ENCODE data around the gene PYGL.
A peak's percentile ranks its signal among the peaks of the same experiment; 100 is the strongest.
"Not testable (repeated sequence)": the region's sequence is repeated elsewhere in the genome, so short reads cannot be mapped to it uniquely, and the experiment has no call there.

PYGL gene

DNA sequence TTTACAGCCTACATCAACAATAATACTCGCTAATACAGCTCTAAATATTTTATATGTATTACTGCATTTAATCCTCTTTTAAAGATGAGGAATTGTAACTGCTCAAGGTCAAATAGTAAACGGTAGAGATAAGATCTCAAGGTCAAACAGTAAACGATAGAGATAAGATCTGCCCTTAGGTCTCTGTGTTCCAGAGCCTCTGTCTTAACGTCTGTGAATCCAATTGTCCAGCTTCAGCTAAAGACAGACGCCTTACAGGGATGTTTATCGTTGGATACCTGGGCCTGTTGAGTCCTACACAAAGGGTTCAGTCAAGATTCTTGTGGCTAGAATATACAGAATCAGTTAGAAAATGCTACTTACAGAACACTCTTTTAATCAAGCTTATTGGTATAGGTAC, 20.0 kb downstream of the PYGL start:
- Histone ChIP-seq H3K27me3 (ENCODE audit: control insufficient read depth, insufficient read depth, low read length) (no peaks in the 10 kb centered on the region), H3K9ac (ENCODE audit: low read length) (no peak overlapping the region), H3K27ac (ENCODE audit: low read depth, low read length) (no peak overlapping the region), H3K9me3 (ENCODE audit: control insufficient read depth, insufficient read depth, low read depth, low read length) (no peaks in the 10 kb centered on the region), H3K36me3 (ENCODE audit: control insufficient read depth, insufficient read depth, low read length) (peaks cover 56% of the 10 kb centered on the region), H3K4me1 (ENCODE audit: control insufficient read depth, insufficient read depth, low read length) (peaks cover 7% of the 10 kb centered on the region; the same call in 1 of the 2 replicates), H3K4me3 (ENCODE audit: low read depth, low read length) (no peak overlapping the region)

DNA sequence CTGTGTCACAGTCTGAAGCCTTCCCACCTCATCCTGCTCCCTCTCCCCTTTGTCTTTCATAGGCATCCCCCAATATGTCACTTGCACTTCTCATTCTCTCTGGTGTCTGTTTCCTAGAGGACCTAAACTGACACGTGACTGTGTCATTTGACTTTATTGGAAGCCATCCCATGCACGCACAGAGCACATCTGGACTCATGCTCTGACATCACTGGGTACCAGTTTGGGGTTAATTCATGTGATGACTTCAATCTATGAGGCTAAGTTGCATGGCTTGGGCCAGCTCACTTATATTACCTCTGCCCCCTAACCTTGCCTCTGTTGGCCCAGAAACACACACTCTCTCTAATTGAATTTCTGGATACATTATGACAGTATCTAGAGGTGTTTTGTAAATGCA, 21.5 kb downstream of the PYGL start:
- no peaks in the 10 kb centered on the region for H3K27me3 ChIP-seq (ENCODE audit: control insufficient read depth, insufficient read depth, low read length)
- H3K4me1 ChIP-seq (ENCODE audit: control insufficient read depth, insufficient read depth, low read length): peaks cover 7% of the 10 kb centered on the region; the same call in 1 of the 2 replicates
- no peak overlapping the region for H3K4me3 ChIP-seq (ENCODE audit: low read depth, low read length)
- no peaks in the 10 kb centered on the region for H3K9me3 ChIP-seq (ENCODE audit: control insufficient read depth, insufficient read depth, low read depth, low read length)
- peaks cover 51% of the 10 kb centered on the region for H3K36me3 ChIP-seq (ENCODE audit: control insufficient read depth, insufficient read depth, low read length)
- H3K9ac ChIP-seq (ENCODE audit: low read length): no peak overlapping the region
- H3K27ac ChIP-seq (ENCODE audit: low read depth, low read length): no peak overlapping the region

DNA sequence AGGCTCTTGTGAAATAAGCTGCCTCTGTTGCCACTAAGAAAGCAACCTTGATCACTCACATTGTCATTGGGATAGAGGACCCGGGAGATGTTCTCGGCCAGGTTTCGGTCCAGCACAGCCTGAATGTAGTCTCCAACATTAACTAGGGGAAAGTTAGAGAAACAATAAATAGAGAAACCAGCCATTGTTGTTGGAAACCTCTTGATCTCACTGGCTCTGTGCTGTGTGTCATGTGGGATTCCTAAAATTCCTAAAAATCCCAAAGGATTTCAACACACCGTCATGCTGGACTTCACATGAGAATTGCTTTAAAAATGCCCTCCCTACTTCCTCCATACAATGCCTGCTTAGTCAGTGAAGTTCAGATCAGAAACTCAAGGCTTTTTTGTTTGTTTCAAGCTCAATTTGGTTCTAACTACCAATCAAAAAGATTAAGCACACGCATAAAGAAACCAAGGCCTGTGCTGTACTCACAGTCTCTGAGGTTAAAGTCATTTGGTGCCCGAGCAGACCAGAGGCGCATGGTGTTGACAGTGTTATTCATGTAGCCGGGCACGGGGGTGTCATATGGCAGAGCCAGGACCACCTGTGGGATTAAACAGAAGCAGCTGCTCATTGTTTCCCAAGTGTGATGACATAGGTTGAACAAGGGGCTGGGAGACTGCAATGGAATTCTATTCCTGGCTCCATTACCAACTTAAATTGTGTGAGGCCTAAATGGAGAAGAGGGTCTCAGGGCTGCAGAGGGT, 23.6 kb downstream of the PYGL start:
- Histone ChIP-seq H3K4me1 (ENCODE audit: control insufficient read depth, insufficient read depth, low read length) (peaks cover 7% of the 10 kb centered on the region; the same call in 1 of the 2 replicates), H3K27me3 (ENCODE audit: control insufficient read depth, insufficient read depth, low read length) (no peaks in the 10 kb centered on the region), H3K36me3 (ENCODE audit: control insufficient read depth, insufficient read depth, low read length) (peaks cover 65% of the 10 kb centered on the region), H3K9me3 (ENCODE audit: control insufficient read depth, insufficient read depth, low read depth, low read length) (no peaks in the 10 kb centered on the region), H3K9ac (ENCODE audit: low read length) (no peak overlapping the region), H3K4me3 (ENCODE audit: low read depth, low read length) (no peak overlapping the region), H3K27ac (ENCODE audit: low read depth, low read length) (no peak overlapping the region)

DNA sequence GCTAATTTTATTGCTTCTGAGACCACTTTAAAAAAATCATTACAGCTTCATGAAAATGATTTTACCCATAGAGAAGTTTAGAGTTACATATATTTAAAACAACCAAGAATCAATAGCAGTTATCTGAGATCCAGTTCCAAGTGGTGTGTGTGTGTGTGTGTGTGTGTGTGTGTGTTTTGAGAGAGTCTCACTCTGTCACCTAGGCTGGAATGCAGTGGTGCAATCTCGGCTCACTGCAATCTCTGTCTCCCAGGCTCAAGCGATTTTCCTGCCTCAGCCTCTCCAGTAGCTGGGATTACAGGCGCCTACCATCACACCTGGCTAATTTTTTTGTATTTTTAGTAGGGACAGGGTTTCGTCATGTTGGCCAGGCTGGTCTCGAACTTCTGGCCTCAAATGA, 24.8 kb downstream of the PYGL start:
- H3K27me3 ChIP-seq (ENCODE audit: control insufficient read depth, insufficient read depth, low read length); H3K9me3 ChIP-seq (ENCODE audit: control insufficient read depth, insufficient read depth, low read depth, low read length); H3K4me3 ChIP-seq (ENCODE audit: low read depth, low read length); H3K9ac ChIP-seq (ENCODE audit: low read length); H3K27ac ChIP-seq (ENCODE audit: low read depth, low read length); H3K4me1 ChIP-seq (ENCODE audit: control insufficient read depth, insufficient read depth, low read length): not testable (repeated sequence)
- H3K36me3 ChIP-seq (ENCODE audit: control insufficient read depth, insufficient read depth, low read length): peaks cover 65% of the 10 kb centered on the region

GRCh38 chr14:50917449-50917848, 26.8 kb downstream of the PYGL start:
- H3K27me3 ChIP-seq (ENCODE audit: control insufficient read depth, insufficient read depth, low read length): no peaks in the 10 kb centered on the region
- no peak overlapping the region for H3K27ac ChIP-seq (ENCODE audit: low read depth, low read length)
- H3K9ac ChIP-seq (ENCODE audit: low read length): no peak overlapping the region
- no peak overlapping the region for H3K4me3 ChIP-seq (ENCODE audit: low read depth, low read length)
- no peaks in the 10 kb centered on the region for H3K9me3 ChIP-seq (ENCODE audit: control insufficient read depth, insufficient read depth, low read depth, low read length)
- peaks cover 7% of the 10 kb centered on the region; the same call in 1 of the 2 replicates for H3K4me1 ChIP-seq (ENCODE audit: control insufficient read depth, insufficient read depth, low read length)
- H3K36me3 ChIP-seq (ENCODE audit: control insufficient read depth, insufficient read depth, low read length): peaks cover 62% of the 10 kb centered on the region

DNA sequence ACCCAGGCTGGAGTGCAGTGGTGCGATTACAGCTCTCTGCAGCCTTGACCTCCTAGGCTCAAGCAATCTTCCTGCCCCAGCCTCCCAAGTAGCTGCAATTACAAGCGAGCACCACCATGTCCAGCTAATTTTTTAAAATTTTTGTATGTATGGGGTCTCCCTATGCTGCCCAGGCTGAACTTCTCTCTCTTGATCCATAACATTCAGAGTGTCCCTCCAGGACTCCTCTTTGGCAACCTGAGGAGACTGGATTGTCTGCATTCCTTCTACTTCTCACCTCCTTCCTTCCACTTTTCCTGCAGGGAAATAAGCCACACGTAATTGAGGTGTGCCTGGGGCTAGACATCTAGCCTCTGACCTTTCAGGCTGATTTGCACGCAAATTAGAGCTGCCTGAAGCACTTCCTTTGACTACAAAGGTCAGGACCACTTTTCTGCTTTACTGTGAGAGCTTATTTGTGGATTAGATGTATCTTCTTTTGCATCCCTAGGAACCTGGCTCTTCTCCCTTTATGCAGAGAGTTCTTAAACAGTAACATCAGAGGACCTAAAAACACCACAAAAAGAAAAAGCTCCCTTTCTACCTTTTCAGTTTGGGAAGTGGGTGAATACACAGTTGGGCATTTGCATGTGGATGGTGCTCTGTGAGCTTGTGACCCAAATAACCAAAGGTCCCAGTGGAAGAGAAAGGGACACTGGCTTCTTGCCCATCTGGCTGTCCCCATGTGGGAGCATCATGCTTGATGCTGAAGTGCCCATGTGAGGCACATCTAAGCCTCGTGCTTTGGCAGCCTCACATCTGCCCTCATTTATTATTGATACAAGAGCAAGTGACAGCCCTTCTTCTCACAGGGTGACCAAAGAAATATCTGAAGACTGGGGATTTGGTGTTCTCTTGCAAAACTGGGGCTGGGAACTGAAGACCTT, 33.5 kb downstream of the PYGL start:
- H3K27ac ChIP-seq (ENCODE audit: low read depth, low read length): peak overlapping the region; percentile 24; the same call in 1 of the 2 replicates
- peaks cover 29% of the 10 kb centered on the region for H3K4me1 ChIP-seq (ENCODE audit: control insufficient read depth, insufficient read depth, low read length)
- no peaks in the 10 kb centered on the region for H3K9me3 ChIP-seq (ENCODE audit: control insufficient read depth, insufficient read depth, low read depth, low read length)
- H3K9ac ChIP-seq (ENCODE audit: low read length): peak overlapping the region; percentile 12
- H3K27me3 ChIP-seq (ENCODE audit: control insufficient read depth, insufficient read depth, low read length): no peaks in the 10 kb centered on the region
- peaks cover 80% of the 10 kb centered on the region for H3K36me3 ChIP-seq (ENCODE audit: control insufficient read depth, insufficient read depth, low read length)
- H3K4me3 ChIP-seq (ENCODE audit: low read depth, low read length): no peak overlapping the region

GRCh38 chr14:50906326-50907065, 37.8 kb downstream of the PYGL start:
- Histone ChIP-seq H3K4me3 (ENCODE audit: low read depth, low read length) (no peak overlapping the region), H3K27ac (ENCODE audit: low read depth, low read length) (no peak overlapping the region), H3K36me3 (ENCODE audit: control insufficient read depth, insufficient read depth, low read length) (peaks cover 88% of the 10 kb centered on the region), H3K4me1 (ENCODE audit: control insufficient read depth, insufficient read depth, low read length) (peaks cover 27% of the 10 kb centered on the region), H3K9ac (ENCODE audit: low read length) (no peak overlapping the region), H3K27me3 (ENCODE audit: control insufficient read depth, insufficient read depth, low read length) (no peaks in the 10 kb centered on the region), H3K9me3 (ENCODE audit: control insufficient read depth, insufficient read depth, low read depth, low read length) (peaks cover 4% of the 10 kb centered on the region; the same call in 1 of the 2 replicates)

DNA sequence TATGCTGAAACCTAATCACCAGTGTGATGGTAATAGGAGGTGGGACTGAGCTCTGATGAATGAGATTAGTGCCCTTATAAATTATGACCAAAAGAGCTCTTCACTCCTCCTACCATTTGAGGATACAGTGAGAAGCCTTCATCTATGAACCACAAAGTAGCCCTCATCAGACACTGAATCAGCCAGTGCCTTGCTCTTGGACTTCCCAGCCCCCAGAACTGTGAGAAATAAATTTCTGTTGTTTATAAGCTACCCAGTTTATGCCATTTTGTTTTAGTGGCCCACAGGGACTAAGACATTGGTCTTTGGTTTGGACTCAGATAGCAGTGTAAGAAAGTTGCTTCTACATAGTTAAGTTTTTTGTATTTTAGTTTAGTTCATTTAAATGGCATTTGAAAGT, 39.6 kb downstream of the PYGL start:
- H3K27ac ChIP-seq (ENCODE audit: low read depth, low read length): no peak overlapping the region
- H3K4me3 ChIP-seq (ENCODE audit: low read depth, low read length): no peak overlapping the region
- H3K9me3 ChIP-seq (ENCODE audit: control insufficient read depth, insufficient read depth, low read depth, low read length): peaks cover 4% of the 10 kb centered on the region; the same call in 1 of the 2 replicates
- H3K36me3 ChIP-seq (ENCODE audit: control insufficient read depth, insufficient read depth, low read length): peaks cover 83% of the 10 kb centered on the region
- H3K9ac ChIP-seq (ENCODE audit: low read length): no peak overlapping the region
- H3K4me1 ChIP-seq (ENCODE audit: control insufficient read depth, insufficient read depth, low read length): peaks cover 14% of the 10 kb centered on the region
- H3K27me3 ChIP-seq (ENCODE audit: control insufficient read depth, insufficient read depth, low read length): no peaks in the 10 kb centered on the region

DNA sequence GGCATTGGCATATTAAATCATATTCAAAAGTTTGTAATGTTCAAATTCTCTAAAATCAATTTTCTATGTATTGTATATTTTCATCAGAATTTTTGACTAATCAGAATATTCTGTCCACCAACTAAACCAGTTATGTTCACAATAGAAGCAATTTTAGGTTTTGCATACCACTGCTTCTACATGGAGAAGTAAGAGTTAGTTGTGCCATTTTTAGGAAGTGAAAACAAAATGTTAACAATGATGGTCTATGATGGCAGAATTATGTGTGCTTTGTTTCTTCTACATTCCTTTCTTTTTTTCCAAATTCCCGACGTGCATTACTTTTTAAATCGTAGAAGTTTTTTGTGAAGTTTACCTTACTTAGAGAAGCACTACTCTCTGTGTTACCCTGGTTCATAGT, 42.9 kb downstream of the PYGL start:
- Histone ChIP-seq H3K27me3 (ENCODE audit: control insufficient read depth, insufficient read depth, low read length) (no peaks in the 10 kb centered on the region), H3K36me3 (ENCODE audit: control insufficient read depth, insufficient read depth, low read length) (peaks cover 57% of the 10 kb centered on the region), H3K4me3 (ENCODE audit: low read depth, low read length) (no peak overlapping the region), H3K9me3 (ENCODE audit: control insufficient read depth, insufficient read depth, low read depth, low read length) (peaks cover 4% of the 10 kb centered on the region; the same call in 1 of the 2 replicates), H3K27ac (ENCODE audit: low read depth, low read length) (no peak overlapping the region), H3K9ac (ENCODE audit: low read length) (no peak overlapping the region), H3K4me1 (ENCODE audit: control insufficient read depth, insufficient read depth, low read length) (peaks cover 29% of the 10 kb centered on the region)

DNA sequence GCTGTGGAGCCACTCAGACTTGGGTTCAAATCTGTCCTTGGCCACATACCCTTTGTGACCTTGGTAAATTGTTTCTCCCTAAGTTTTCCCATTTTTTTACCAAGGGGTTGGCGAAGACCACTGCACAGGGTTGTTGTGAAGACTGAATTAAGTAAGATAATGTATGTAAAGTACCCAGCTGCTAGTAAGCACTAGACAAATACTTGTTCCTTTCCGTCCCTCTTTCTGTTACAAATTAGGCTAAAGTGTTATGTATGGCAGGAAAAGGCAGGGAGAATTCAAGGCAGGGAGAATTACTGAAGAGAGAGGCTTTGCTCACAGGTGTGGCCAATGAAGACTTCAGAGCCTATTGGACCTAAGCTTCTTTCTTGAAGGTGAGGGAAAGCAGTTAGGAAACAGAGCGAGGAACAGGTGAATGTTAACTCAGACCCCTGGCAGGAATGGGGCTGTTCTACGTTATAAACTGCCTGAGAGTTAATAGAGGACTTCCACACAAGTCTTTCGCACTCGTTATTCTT, 46.6 kb downstream of the PYGL start:
- peak overlapping the region; percentile 81 for H3K9ac ChIP-seq (ENCODE audit: low read length)
- peak overlapping the region; percentile 89 for H3K27ac ChIP-seq (ENCODE audit: low read depth, low read length)
- H3K4me3 ChIP-seq (ENCODE audit: low read depth, low read length): peak overlapping the region; percentile 52
- no peaks in the 10 kb centered on the region for H3K27me3 ChIP-seq (ENCODE audit: control insufficient read depth, insufficient read depth, low read length)
- no peaks in the 10 kb centered on the region for H3K9me3 ChIP-seq (ENCODE audit: control insufficient read depth, insufficient read depth, low read depth, low read length)
- H3K4me1 ChIP-seq (ENCODE audit: control insufficient read depth, insufficient read depth, low read length): peaks cover 30% of the 10 kb centered on the region
- peaks cover 24% of the 10 kb centered on the region; the same call in 1 of the 2 replicates for H3K36me3 ChIP-seq (ENCODE audit: control insufficient read depth, insufficient read depth, low read length)
